NCI-H2171 treated with DMSO at 0.1 percent for 48 hours (cell line): Measurements from ENCODE around the gene EXOSC7.
"Not testable (repeated sequence)": the region's sequence is repeated elsewhere in the genome, so short reads cannot be mapped to it uniquely, and the experiment has no call there.

Experiments
- DNase-seq: peaks from one replicate; lab custom pipeline; 2025; lab: John Stamatoyannopoulos, UW

The EXOSC7 gene

GRCh38 chr3:45024542-45025255 is 48.7 kb downstream of the EXOSC7 start:
- DNase-seq: no peak

DNA sequence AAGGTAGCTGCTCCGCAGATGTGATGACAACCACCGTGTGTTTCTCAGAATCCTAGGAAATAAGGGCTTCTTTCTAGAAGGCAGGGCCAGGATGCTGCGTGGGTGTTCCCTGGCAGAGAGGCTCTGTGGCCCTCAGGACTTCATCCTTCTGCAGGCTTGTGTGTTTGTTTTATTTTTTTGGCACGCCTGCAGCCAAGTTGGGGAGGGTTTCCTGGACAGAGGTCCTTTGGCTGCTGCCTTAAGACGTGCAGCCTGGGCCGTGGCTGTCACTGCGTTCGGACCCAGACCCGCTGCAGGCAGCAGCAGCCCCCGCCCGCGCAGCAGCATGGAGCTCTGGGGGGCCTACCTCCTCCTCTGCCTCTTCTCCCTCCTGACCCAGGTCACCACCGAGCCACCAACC is 50.0 kb downstream of the EXOSC7 start, which contains the start of gene CLEC3B:
CLEC3B (plus strand) TSS at position 266 of the 400 bp plus-strand sequence; CDS start at position 326, 60 bp downstream.
- DNase-seq: no peak

DNA sequence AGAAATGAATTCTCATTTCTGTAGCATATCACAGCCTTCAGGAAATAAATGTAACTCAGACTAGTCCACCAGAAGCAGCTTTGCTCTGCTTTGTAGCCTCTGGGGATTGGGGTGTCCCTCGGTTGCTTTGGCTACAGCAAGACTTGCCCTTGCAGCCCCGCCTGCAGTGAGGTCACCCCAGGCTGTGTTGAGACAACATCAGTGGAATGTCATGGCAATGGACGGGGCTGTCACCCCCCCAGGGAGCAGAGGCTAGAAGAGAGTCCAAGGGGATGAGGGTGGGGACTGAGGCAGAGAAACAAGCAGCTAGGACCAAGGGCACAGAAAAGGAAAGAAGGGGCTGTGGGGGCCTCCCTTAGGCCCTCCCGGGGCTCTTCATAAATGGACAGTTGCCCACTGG is 50.9 kb downstream of the EXOSC7 start:
- no peak for DNase-seq

GRCh38 chr3:45027441-45027840 is 51.4 kb downstream of the EXOSC7 start:
- DNase-seq: no peak

GRCh38 chr3:45029216-45029615 is 53.2 kb downstream of the EXOSC7 start:
- DNase-seq: no peak

DNA sequence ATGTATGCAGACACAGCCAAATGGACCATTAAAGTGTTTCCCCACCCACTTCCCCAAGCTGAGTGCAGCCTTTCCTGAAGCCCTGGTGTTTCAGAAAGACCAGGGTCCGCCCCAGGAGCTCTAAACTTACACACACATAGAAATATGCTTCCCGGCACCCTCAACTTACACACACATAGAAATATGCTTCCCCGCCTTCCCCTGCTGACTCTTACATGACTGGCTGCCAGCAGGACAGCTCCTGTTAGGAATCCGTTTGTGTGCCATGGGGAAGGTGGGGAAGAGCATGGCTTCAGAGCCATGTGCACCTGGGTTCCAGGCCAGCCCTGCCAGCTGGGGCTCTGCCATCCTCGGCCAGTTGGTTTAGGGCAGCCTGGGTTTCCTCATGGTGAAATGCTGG is 53.6 kb downstream of the EXOSC7 start:
- no peak for DNase-seq

- no peak for DNase-seq
These were observed 55.5 kb downstream of the EXOSC7 start for GRCh38 chr3:45031531-45031930.

DNA sequence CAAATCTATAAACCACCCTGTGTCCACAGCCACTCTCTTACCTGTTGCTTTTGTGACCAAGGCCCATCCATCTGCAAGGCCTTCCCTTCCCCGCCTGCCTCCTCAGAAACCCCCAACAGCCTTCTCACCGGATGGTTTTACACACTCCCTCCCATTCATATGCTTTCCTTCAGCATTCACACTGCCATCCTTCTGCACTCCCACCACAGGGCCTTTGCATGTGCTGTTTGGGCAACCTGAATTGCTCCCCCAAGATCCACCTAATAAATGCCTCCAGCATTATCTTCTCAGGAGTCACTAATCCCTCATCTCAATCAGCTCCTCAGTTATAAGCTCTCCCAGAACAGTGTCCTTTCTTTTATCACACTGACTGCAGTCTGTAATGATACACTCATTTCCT is 56.1 kb downstream of the EXOSC7 start:
- DNase-seq: no peak

DNA sequence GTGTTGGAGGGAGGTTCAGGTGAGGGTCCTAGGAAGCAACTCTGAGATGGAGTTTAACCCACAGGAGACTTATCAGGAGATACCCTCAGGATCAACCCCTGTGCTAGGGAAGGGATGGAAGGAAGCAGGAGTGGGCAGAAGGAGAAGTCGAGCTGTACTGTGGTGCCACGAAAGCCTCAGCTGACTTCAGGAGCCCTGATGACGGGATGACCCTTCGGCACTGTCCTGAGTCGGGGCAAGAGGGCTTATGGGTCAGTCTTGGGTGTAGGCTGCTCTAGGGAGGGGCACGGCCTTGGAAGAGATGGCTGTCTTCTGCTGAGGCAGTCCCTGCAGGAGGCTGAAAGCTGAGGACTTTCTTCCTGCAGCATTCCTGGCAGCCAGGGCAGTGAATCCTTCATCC is 57.7 kb downstream of the EXOSC7 start:
- no peak for DNase-seq

- DNase-seq: no peak
These were observed 58.7 kb downstream of the EXOSC7 start for GRCh38 chr3:45034612-45035252.

GRCh38 chr3:45035441-45036301 is 59.6 kb downstream of the EXOSC7 start:
- no peak for DNase-seq

- peak; percentile 87 for DNase-seq
These were observed 61.8 kb downstream of the EXOSC7 start for GRCh38 chr3:45037720-45038455.

DNA sequence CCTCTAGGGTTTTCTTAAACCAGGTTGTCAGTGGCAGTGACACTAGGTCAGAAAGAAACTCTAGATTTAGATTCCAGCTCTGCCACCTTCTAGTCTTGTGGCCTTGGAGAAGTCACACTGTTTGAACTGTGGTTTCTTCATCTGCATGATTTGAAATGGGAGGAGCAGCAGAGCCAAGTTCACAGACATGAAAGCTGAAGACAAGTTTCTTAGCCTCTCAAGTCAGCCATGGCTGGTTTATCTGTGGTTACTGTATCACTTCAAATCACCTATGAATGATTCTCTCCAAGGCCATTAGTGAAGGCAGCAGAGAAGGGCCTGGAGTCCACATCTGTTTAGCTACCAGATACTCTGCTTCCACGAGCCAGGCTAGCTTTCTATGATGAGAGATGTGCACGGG is 65.6 kb downstream of the EXOSC7 start:
- DNase-seq: no peak

DNA sequence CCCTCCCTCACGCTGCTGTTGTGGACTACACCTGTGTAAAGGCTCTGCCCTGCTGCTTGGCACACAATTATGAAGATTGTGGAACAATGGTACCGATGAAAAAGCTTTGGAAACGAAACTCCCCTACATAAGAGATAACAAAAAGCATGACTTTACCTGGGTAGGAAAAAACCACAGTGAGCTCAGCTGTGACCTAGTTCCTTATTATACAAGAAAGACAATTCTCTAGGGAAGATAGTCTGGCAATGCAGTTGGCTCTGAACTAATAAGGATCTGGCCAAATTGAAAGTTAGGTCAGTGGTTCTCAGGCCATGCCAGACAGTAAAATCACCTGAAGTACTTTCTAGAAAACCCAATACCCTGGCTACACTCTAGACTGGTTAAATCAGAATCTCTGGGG is 66.1 kb downstream of the EXOSC7 start:
- no peak for DNase-seq

- DNase-seq: no peak
These were observed 67.8 kb downstream of the EXOSC7 start for GRCh38 chr3:45043728-45044299.

DNA sequence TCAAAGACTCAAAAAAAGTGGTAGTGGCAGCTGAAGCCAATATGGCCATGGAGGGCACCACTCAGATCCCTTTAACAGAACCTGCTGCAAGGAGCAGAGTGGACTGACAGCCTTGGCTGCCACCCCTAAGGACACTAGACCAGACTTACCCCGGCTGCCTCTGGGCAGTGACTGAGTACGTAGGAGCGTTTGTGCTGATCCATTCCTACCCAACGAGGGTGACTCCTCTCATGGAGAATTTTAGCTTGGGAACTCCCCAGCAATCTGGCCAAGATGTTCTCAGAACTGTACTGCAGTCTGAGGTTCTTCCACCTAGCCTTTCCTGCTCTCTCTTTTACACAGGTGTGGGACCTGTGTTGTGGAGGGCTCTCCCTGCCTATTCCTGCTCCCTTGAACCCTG is 72.2 kb downstream of the EXOSC7 start:
- no peak for DNase-seq

DNA sequence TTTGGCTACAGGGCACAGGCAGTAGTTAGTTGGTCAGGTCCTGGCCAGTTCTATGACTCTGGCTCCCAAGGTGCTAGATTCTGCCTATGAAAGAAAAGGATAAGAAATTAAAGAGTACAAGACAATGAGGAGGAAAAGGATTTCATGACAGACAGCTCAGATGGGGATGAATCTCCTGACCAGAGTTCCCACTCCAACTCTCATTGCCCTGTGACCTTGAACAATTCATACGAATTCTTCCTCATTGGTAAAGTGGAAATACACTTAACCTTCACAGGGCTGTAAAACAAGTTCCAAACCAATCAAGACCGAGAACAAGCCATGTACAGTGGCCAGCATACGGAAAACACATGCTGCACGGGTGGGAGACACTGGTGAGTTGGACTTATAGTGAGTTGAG is 73.8 kb downstream of the EXOSC7 start:
- DNase-seq: no peak

- no peak for DNase-seq
These were observed 75.6 kb downstream of the EXOSC7 start for GRCh38 chr3:45051685-45052084.

DNA sequence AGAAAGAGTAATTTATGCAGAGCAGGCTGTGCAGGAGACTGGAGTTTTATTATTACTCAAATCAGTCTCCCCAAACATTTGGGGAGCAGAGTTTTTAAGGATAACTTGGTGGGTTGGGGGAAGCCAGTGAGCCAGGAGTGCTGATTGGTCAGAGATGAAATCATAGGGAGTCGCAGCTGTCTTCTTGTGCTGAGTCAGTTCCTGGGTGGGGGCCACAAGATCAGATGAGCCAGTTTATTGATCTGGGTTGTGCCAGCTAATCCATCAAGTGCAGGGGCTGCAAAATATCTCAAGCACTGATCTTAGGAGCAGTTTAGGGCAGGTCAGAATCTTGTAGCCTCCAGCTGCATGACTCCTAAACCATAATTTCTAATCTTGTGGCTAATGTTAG is 77.8 kb downstream of the EXOSC7 start:
- DNase-seq: not testable (repeated sequence)

DNA sequence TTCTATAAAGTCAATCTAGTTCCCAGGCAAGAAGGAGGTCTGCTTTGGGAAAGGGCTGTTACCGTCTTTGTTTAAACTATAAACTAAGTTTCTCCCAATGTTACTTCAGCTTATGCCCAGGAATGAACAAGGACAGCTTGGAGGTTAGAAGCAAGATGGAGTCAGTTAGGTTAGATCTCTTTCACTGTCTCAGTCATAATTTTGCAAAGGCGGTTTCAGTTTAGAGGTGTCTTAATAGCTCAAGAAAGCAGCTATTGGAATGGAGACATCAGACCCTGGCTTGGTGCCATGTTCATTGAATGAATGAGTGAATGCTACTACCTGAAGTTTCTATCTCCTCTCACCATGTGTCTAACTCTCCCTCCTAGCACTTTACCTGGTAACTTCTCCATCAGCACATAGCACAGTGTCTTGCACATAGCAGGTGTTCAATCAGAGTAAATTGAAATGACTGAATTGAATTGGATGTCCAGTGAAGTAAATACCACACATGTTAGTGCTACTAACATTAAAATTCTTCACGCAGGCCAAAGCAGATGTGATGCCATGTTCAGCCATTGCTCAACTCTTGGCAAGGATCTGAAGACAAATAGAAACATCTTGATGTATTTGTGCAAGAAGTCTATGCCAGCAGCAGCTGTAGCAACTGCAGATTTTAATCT is 78.3 kb downstream of the EXOSC7 start:
- DNase-seq: no peak

DNA sequence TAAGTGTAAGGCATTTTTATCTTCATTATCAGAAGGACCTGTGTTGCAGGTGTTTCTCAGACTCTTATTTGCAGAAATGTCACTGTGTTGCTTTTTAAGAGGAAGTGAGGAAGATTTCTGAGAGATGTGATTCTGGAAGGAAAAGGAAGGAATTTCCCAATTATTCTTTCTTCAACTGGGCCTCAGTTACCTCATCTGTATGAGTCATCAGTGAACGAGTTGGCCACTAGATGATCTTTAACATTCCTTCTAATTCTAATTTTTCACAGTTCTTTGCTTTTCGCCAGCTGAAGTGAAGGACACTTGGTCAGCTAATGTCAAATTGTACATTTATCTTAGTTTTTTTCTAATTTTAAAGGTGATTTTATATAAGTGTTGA is 79.0 kb downstream of the EXOSC7 start:
- DNase-seq: no peak
